ENCODE data around the gene FAM114A1. TPM values are rescaled to one million over a fixed set of nuclear protein-coding genes. Genes with fewer than 3 reads are reported as not detected.

Gene FAM114A1
- total RNA-seq, 2 experiments from 2014 or later, result not detected

GRCh38 chr4:38930707-38931106, 63.1 kb downstream of the FAM114A1 start:
- H3K27ac ChIP-seq (ENCODE audit: low read depth in 1 of 2, low read length in 2 of 2), result no peak overlapping the region
- Mint-ChIP-seq H3K36me3 (ENCODE audit: low read depth) (no peaks in the 10 kb centered on the region), H3K9me3 (no peaks in the 10 kb centered on the region), H3K4me1 (ENCODE audit: low read depth) (no peaks in the 10 kb centered on the region), H3K4me3 (no peak overlapping the region), H3K27ac (no peak overlapping the region), H3K27me3 (no peaks in the 10 kb centered on the region)
- H3K27me3 ChIP-seq (ENCODE audit: control insufficient read depth in 1 of 2, insufficient read depth in 2 of 2, low read length in 2 of 2), result no peaks in the 10 kb centered on the region
- no peaks in the 10 kb centered on the region for H3K9me3 ChIP-seq (ENCODE audit: control insufficient read depth in 1 of 2, insufficient read depth in 1 of 2, low read length in 2 of 2)
- no peak for ATAC-seq (ENCODE audit: poor library complexity)
- no peaks in the 10 kb centered on the region for H3K36me3 ChIP-seq (ENCODE audit: insufficient read depth, low read length)
- H3K4me1 ChIP-seq (ENCODE audit: insufficient read depth, low read length), result no peaks in the 10 kb centered on the region
- ChIA-PET CTCF (no interaction called here), POLR2A (no interaction called here)
- no peak for DNase-seq
- no peak for TF ChIP-seq CTCF (IDR thresholded peaks at IDR 0.05)
- intact Hi-C loops (cut with DNase I, micrococcal nuclease), result no loop called here
- H3K4me3 ChIP-seq (ENCODE audit: low read length), result no peak overlapping the region

GRCh38 chr4:38931125-38931524, 63.5 kb downstream of the FAM114A1 start:
- Mint-ChIP-seq H3K4me1 (ENCODE audit: low read depth) (no peaks in the 10 kb centered on the region), H3K27me3 (no peaks in the 10 kb centered on the region), H3K36me3 (ENCODE audit: low read depth) (no peaks in the 10 kb centered on the region), H3K9me3 (no peaks in the 10 kb centered on the region), H3K4me3 (no peak overlapping the region), H3K27ac (no peak overlapping the region)
- no peak for DNase-seq
- Histone ChIP-seq H3K27ac (ENCODE audit: low read depth in 1 of 2, low read length in 2 of 2) (no peak overlapping the region), H3K27me3 (ENCODE audit: control insufficient read depth in 1 of 2, insufficient read depth in 2 of 2, low read length in 2 of 2) (no peaks in the 10 kb centered on the region), H3K9me3 (ENCODE audit: control insufficient read depth in 1 of 2, insufficient read depth in 1 of 2, low read length in 2 of 2) (no peaks in the 10 kb centered on the region), H3K4me1 (ENCODE audit: insufficient read depth, low read length) (no peaks in the 10 kb centered on the region), H3K4me3 (ENCODE audit: low read length) (no peak overlapping the region), H3K36me3 (ENCODE audit: insufficient read depth, low read length) (no peaks in the 10 kb centered on the region)
- no peak for TF ChIP-seq CTCF (IDR thresholded peaks at IDR 0.05)
- ATAC-seq (ENCODE audit: poor library complexity), result no peak
- CTCF ChIA-PET, result no interaction called here
- POLR2A ChIA-PET, result no interaction called here
- intact Hi-C loops (cut with DNase I, micrococcal nuclease), result no loop called here

GRCh38 chr4:38935391-38936073, 67.9 kb downstream of the FAM114A1 start:
- DNase-seq (no peak), ATAC-seq (ENCODE audit: poor library complexity) (no peak)
- Histone ChIP-seq H3K27ac (ENCODE audit: low read depth in 1 of 2, low read length in 2 of 2) (no peak overlapping the region), H3K36me3 (ENCODE audit: insufficient read depth, low read length) (no peaks in the 10 kb centered on the region), H3K4me1 (ENCODE audit: insufficient read depth, low read length) (no peaks in the 10 kb centered on the region), H3K9me3 (ENCODE audit: control insufficient read depth in 1 of 2, insufficient read depth in 1 of 2, low read length in 2 of 2) (no peaks in the 10 kb centered on the region), H3K27me3 (ENCODE audit: control insufficient read depth in 1 of 2, insufficient read depth in 2 of 2, low read length in 2 of 2) (no peaks in the 10 kb centered on the region), H3K4me3 (ENCODE audit: low read length) (no peak overlapping the region)
- Mint-ChIP-seq H3K4me1 (ENCODE audit: low read depth) (peaks cover 1% of the 10 kb centered on the region), H3K9me3 (no peaks in the 10 kb centered on the region), H3K27ac (no peak overlapping the region), H3K27me3 (no peaks in the 10 kb centered on the region), H3K36me3 (ENCODE audit: low read depth) (no peaks in the 10 kb centered on the region), H3K4me3 (no peak overlapping the region)
- ChIA-PET POLR2A (interaction anchor here (0.7 kb wide), 1 partner anchor 128 kb away, joined by 3 read pairs; no protein-coding TSS in a partner anchor), CTCF (interaction anchor here (1.1 kb wide), 1 partner anchor 14 kb away, joined by 3 read pairs; no protein-coding TSS in a partner anchor)
- TF ChIP-seq CTCF (IDR thresholded peaks at IDR 0.05), result no peak
- intact Hi-C loops (cut with DNase I, micrococcal nuclease), result no loop called here

Data from CD4-positive, alpha-beta T cell (primary cell).